Smooth muscle cell (in vitro differentiated cells): ENCODE results near the gene WWP2. TPM values are rescaled to one million over a fixed set of nuclear protein-coding genes. Genes with fewer than 3 reads are reported as not detected.
"Not testable (repeated sequence)": the region's sequence is repeated elsewhere in the genome, so short reads cannot be mapped to it uniquely, and the experiment has no call there.

Experiments used
- DNase-seq: peaks from one replicate; lab custom pipeline; 2025; ENCODE audit not compliant: unreplicated experiment; lab: John Stamatoyannopoulos, UW
- H2AFZ ChIP-seq: fragments of 200-600 bp; sonication (generic); 2 replicates; pipeline ENCODE4 v1.6.0; 2016; ENCODE audit warnings: antibody characterized with exemption, low read depth, mild to moderate bottlenecking
- H3F3A ChIP-seq: fragments of 200-600 bp; sonication (generic); 2 replicates; pipeline ENCODE4 v1.6.0; 2017; ENCODE audit warnings: antibody characterized with exemption, low read depth
- H3K27ac ChIP-seq: fragments of 200-600 bp; sonication (generic); 2 replicates; pipeline ENCODE4 v1.5.1; 2016; ENCODE audit warnings: low read depth, mild to moderate bottlenecking
- H3K27me3 ChIP-seq: fragments of 200-600 bp; sonication (generic); 2 replicates; pipeline ENCODE4 v1.6.1; 2016; ENCODE audit warnings: low read depth, mild to moderate bottlenecking
- H3K36me3 ChIP-seq: fragments of 200-600 bp; sonication (generic); 2 replicates; pipeline ENCODE4 v1.5.1; 2016; ENCODE audit warnings: low read depth
- H3K4me1 ChIP-seq: fragments of 200-600 bp; sonication (generic); 2 replicates; pipeline ENCODE4 v1.5.1; 2016; ENCODE audit warnings: low read depth
- H3K4me2 ChIP-seq: fragments of 200-600 bp; sonication (generic); 2 replicates; pipeline ENCODE4 v1.6.0; 2016; ENCODE audit warnings: mild to moderate bottlenecking
- H3K4me3 ChIP-seq: fragments of 200-600 bp; sonication (generic); 2 replicates; pipeline ENCODE4 v1.5.1; 2016; ENCODE audit warnings: mild to moderate bottlenecking
- H3K79me2 ChIP-seq: fragments of 200-600 bp; sonication (generic); 2 replicates; pipeline ENCODE4 v1.6.0; 2016; ENCODE audit warnings: low read depth, mild to moderate bottlenecking
- H3K9ac ChIP-seq: fragments of 200-600 bp; sonication (generic); 2 replicates; pipeline ENCODE4 v1.6.0; 2016; ENCODE audit warnings: low read depth
- H3K9me3 ChIP-seq: fragments of 200-600 bp; sonication (generic); replicated peaks from 2 replicates; pipeline ENCODE4 v1.5.1; 2016; ENCODE audit warnings: low read depth
- H4K20me1 ChIP-seq: fragments of 200-600 bp; sonication (generic); 2 replicates; pipeline ENCODE4 v1.6.0; 2016; ENCODE audit warnings: low read depth
- WGBS: methylation state at CpG from one replicate; pipeline ENCODE4 v1.1.7; 2016; ENCODE audit warnings: low lambda C conversion rate; 5-methylcytosine and 5-hydroxymethylcytosine counted together
- polyA plus RNA-seq: library from polyadenylated mRNA; unstranded; fragments of >200 nt; fragmentation: Nextera tagmentation; extraction: Ambion mirVana; gene quantifications from 2 replicates; pipeline ENCODE4 v1.2.1, GENCODE V29; 2016
- total RNA-seq: library from RNA; depleted of rRNA; stranded (reverse); fragments of >200 nt; gene quantifications from 2 replicates; pipeline ENCODE4 v1.2.3, GENCODE V29; 2014
- TF ChIP-seq, protein P1 (sequence below): fragments of 200-600 bp; sonication (generic); IDR thresholded peaks from 2 replicates; pipeline ENCODE4 v1.5.1; 2017; ENCODE audit warnings: borderline replicate concordance, mild to moderate bottlenecking, antibody characterized with exemption; ENCODE audit not compliant: insufficient read depth, poor library complexity, severe bottlenecking

WWP2 gene
- total and polyA plus RNA-seq, 2 experiments from 2014 or later = 7.8 to 9.0 TPM

DNA sequence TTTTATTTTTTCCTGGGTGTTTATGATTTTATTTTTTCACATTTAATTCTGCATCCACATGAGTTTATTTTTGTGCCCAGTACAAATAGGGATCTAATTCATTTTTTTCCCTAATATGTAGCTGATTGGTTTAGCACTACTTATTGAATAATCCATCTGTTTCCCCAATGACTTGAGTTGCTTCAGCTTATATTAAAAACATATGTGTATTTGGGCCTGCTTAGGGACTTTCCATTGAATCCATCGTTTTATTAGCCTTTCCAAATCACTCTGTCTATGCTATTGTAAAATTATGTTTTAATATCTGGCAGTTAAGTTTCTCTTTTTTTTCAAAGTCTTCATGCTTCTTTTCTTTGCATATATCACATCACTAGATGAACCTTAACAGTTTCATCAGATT is 42.2 kb downstream of the WWP2 start:
- no peaks in the 10 kb centered on the region for H3K36me3 ChIP-seq
- no peaks in the 10 kb centered on the region for H3F3A ChIP-seq
- no peaks in the 10 kb centered on the region for H3K4me1 ChIP-seq
- DNase-seq = no peak
- no peaks in the 10 kb centered on the region for H3K27me3 ChIP-seq
- no peak overlapping the region for H3K27ac ChIP-seq
- no peak overlapping the region for H3K4me3 ChIP-seq
- no peak overlapping the region for H3K4me2 ChIP-seq
- H2AFZ ChIP-seq = no peak overlapping the region
- TF ChIP-seq, protein P1, sequence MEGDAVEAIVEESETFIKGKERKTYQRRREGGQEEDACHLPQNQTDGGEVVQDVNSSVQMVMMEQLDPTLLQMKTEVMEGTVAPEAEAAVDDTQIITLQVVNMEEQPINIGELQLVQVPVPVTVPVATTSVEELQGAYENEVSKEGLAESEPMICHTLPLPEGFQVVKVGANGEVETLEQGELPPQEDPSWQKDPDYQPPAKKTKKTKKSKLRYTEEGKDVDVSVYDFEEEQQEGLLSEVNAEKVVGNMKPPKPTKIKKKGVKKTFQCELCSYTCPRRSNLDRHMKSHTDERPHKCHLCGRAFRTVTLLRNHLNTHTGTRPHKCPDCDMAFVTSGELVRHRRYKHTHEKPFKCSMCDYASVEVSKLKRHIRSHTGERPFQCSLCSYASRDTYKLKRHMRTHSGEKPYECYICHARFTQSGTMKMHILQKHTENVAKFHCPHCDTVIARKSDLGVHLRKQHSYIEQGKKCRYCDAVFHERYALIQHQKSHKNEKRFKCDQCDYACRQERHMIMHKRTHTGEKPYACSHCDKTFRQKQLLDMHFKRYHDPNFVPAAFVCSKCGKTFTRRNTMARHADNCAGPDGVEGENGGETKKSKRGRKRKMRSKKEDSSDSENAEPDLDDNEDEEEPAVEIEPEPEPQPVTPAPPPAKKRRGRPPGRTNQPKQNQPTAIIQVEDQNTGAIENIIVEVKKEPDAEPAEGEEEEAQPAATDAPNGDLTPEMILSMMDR = no peak
- no peaks in the 10 kb centered on the region for H3K9me3 ChIP-seq
- no peak overlapping the region for H3K9ac ChIP-seq
- H4K20me1 ChIP-seq = no peaks in the 10 kb centered on the region
- WGBS = 66% methylated on average over 1 of the region's 1 CpG
- H3K79me2 ChIP-seq = no peaks in the 10 kb centered on the region

DNA sequence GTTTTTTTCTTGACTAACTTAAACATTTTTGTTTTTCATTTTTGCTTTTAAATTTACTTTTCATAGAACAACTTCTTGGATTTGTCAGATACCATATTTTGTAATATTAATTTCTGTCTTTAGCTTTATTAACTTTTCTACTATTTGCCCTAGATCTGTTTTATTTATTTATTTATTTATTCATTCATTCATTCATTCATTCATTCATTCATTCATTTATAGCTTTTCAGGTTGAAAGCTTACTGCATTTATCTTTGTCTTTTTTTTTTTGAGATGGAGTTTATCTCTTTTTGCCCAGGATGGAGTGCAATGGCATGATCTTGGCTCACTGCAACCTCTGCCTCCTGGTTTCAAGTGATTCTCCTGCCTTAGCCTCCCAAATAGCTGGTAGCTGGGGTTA is 44.6 kb downstream of the WWP2 start:
- H3K4me1 ChIP-seq, H3K36me3 ChIP-seq, H3K4me3 ChIP-seq, H3K27me3 ChIP-seq, H3K9me3 ChIP-seq, H4K20me1 ChIP-seq, H2AFZ ChIP-seq, H3F3A ChIP-seq, H3K27ac ChIP-seq, H3K9ac ChIP-seq, H3K4me2 ChIP-seq, DNase-seq, H3K79me2 ChIP-seq: not testable (repeated sequence)

DNA sequence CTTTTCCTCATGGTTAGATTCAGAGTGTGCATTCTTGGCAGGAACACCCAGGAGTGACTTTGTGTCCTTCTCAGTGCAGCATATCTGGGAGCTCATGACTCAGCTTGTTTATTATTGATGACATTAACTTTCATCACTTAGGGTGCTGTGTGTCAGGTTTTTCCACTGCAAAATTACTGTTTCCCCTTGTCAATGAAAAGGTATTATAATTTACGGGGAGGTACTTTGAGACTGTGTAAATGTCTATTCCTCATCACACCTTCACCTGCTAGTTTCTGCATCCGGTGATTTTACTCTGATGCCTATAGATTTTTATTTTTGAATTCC is 50.5 kb downstream of the WWP2 start:
- Histone ChIP-seq H3K36me3 (no peaks in the 10 kb centered on the region), H3K4me2 (no peak overlapping the region), H3K27ac (no peak overlapping the region), H3K4me3 (no peak overlapping the region), H3K9me3 (no peaks in the 10 kb centered on the region), H2AFZ (no peak overlapping the region), H3K9ac (no peak overlapping the region), H4K20me1 (no peaks in the 10 kb centered on the region), H3F3A (no peaks in the 10 kb centered on the region), H3K27me3 (no peaks in the 10 kb centered on the region), H3K79me2 (no peaks in the 10 kb centered on the region), H3K4me1 (no peaks in the 10 kb centered on the region)
- TF ChIP-seq, protein P1 = no peak
- WGBS = 100% methylated on average over 2 of the region's 2 CpGs
- no peak for DNase-seq

DNA sequence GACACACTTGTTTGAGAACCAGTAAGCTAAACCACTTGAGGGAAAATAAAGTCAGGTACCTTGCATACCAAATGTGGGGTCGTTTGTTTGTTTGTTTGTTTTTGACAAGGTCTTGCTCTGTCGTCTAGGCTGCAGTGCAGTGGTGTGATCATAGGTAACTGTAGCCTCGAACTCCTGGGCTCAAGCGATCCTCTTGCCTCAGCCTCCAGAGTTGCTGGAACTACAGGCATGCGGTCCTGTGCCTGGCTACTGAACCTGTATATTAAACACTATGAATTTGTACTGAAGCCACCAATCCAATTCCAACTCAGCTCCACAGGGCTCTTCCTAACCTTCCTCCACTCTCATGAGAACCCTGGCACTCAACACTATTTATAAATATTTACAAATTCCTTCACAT is 51.9 kb downstream of the WWP2 start:
- H3K79me2 ChIP-seq = no peaks in the 10 kb centered on the region
- no peak overlapping the region for H3K9ac ChIP-seq
- H3K36me3 ChIP-seq = no peaks in the 10 kb centered on the region
- H2AFZ ChIP-seq = no peak overlapping the region
- H3K4me2 ChIP-seq = no peak overlapping the region
- TF ChIP-seq, protein P1 = no peak
- H3F3A ChIP-seq = no peaks in the 10 kb centered on the region
- H3K27ac ChIP-seq = no peak overlapping the region
- no peaks in the 10 kb centered on the region for H3K9me3 ChIP-seq
- 91% methylated on average over 5 of the region's 5 CpGs for WGBS
- H4K20me1 ChIP-seq = no peaks in the 10 kb centered on the region
- no peaks in the 10 kb centered on the region for H3K27me3 ChIP-seq
- H3K4me1 ChIP-seq = no peaks in the 10 kb centered on the region
- no peak overlapping the region for H3K4me3 ChIP-seq
- no peak for DNase-seq
